GM03348 (cell line): ENCODE measurements around the gene SNX3.

Experiments
- DNase-seq: peaks from one replicate; pipeline ENCODE4 v3.0.0; 2012; ENCODE audit warnings: low spot score

SNX3 gene

GRCh38 chr6:108203189-108204112 is 57.4 kb downstream of the SNX3 start:
- DNase-seq = no peak

DNA sequence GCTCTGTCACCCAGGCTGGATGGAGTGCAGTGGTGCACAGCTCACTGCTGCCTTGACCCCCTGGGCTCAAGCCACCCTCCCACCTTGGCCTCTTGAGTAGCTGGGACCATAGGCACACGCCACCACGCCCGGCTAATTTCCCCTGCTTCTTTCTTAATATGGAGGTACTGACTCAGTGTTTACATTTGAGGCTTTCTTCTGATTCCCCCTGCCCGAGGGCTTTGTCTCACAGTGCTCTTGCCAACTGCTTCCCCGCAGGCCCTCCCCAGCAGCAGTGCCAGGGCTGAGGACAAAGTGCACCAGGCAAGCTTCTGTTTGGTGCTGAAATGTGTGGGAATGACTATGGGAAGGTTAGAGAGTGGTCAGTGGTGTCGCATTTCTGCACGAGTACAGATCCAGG is 60.2 kb downstream of the SNX3 start:
- no peak for DNase-seq

DNA sequence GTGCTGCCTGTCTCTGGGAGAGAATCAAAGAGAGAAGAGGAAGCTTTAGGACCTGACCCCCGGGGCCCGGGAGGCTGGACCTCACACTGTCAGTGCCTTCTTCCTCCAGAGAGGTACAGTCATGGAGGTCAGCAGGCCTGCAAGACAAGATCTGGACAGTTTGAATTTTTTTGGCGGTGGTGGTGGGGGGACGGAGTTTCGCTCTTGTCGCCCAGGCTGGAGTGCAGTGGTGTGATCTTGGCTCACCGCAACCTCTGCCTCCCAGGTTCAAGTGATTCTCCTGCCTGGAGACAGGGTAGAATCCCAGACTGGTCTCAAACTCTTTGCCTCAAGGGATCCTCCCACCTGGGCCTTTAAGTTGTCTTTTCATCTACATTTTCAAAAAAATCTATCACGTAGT is 60.7 kb downstream of the SNX3 start:
- no peak for DNase-seq

DNA sequence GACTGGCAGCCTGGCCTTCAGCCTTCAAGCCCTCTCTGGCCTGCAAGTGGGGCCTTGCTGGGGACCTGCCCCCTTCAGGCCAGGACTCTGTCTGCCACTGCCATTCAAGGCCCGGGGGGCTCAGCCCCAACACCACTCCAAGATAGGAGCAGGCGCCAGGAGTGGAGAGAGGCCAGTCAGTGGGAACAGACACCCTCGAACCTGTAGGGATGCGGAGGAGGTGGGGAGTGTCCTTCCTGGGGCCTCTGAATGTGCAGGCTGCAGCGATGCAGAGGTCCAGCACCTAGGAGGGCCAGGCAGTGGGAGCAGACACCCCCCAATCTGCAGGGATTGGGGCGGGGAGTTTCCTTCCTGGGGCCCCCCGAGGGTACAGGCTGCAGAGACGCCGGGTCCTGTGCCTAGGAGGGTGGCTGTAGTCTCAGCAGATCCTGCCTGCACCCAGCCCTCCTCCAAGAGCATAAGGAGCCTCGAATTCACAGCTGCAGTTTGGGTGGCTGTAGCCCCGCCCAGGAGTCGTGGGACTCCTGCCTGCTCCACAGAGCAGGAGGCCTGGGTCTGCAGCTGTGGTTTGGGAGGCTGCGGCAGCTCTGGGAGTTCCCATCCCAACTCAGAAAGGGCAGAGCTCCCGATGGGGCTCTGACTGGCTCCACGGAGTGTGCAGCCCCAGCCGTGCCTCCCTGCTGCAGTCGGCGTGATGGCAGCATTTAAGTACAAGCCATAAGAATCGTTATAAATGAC is 61.9 kb downstream of the SNX3 start:
- no peak for DNase-seq

GRCh38 chr6:108195209-108195608 is 65.6 kb downstream of the SNX3 start:
- DNase-seq = no peak

- DNase-seq = no peak
Measured at GRCh38 chr6:108194503-108194902, 66.3 kb downstream of the SNX3 start.

DNA sequence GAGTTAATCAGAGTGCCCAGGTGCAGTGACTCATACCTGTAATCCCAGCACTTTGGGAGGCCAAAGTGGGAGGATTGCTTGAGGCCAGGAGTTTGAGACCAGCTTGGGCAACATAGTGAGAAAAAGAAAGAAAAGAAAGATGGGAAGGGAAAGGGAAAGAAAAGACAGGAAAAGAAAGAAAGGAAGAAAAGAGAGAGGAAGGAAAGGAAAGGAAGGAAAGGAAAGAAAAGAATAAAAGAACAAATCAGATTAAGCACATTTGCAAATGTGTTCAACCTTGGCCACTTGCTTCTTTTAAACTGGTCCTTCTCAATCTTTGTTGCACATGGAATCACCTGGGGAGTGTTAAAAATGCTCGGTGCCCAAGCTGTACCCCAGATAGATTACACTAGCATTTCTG is 67.0 kb downstream of the SNX3 start:
- DNase-seq = no peak

DNA sequence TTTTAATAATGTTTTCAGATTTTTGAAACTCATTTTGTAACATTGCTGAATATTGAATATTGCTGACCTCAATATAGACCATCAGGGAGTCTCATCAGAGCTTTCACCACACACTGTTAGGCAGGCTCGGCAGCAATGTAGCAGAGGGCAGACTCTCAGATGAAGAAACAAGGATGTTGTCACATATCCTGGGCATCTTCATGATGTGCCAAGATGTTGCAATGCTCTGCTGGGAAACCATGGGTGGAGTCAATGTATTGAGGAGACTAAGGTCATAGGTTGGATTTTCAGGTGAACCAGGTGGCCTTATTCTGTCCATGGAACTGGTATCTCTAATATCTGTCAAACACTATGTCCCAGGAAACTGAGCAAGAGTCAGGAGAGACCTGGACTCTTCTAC is 67.7 kb downstream of the SNX3 start:
- no peak for DNase-seq

- DNase-seq = no peak
Measured at GRCh38 chr6:108187519-108187918, 73.3 kb downstream of the SNX3 start.

DNA sequence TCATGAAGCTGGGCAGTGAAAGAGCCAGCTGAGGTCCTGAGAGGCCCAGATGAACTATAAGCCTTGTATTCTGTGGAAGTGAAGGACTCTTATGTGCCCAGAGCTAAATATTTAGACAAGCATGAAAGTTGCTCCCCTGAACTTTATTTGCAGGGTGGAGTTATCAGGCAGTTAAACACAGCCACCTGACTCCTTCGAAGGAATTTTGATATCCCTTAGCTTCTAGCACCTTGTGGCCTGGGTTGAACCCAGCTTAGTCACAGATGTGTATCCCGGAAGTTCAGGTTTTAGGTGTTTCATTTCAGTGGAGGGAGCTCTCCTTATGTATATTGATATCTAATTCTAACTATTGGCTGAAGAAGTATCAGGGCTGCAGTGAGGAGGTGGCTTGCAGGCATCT is 74.6 kb downstream of the SNX3 start:
- DNase-seq = no peak

DNA sequence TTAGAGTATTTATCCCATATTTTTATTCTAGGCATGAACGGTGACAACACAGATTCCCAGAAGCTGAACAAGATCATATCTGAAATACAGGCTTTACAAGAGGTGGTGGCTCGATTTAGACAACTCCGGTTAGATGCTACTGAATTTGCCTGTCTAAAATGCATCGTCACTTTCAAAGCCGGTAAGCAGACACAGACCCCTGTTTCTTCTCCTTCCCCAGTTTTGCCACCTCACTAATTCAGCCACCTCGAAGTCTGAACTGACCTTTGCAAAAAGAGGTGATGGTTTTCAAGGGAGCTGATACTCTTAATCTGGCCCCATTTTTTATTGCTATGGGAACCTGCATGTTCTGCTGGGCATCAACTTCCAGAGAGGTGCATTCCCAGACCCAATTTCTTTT is 80.1 kb downstream of the SNX3 start:
- DNase-seq = no peak

- no peak for DNase-seq
Measured at GRCh38 chr6:108180266-108180665, 80.6 kb downstream of the SNX3 start.

DNA sequence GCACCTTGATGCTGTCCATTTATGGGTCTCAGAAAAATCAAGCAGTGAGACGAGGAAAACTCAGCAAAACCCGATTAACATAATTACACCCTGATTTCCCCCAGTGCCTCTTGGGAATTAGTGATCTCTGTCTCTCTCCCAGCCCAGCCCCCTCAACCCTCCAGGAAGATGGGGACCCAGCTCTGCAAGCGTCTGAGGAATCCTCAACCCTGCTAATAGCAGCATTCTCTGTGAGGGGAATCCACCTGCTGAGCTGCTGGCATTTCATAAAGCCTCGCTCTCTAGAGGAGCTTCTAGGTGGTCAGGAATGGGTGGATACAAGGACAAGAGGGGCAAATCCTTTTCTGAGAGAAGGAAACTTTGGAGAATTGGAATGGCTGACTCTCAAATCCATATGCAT is 81.1 kb downstream of the SNX3 start:
- no peak for DNase-seq

DNA sequence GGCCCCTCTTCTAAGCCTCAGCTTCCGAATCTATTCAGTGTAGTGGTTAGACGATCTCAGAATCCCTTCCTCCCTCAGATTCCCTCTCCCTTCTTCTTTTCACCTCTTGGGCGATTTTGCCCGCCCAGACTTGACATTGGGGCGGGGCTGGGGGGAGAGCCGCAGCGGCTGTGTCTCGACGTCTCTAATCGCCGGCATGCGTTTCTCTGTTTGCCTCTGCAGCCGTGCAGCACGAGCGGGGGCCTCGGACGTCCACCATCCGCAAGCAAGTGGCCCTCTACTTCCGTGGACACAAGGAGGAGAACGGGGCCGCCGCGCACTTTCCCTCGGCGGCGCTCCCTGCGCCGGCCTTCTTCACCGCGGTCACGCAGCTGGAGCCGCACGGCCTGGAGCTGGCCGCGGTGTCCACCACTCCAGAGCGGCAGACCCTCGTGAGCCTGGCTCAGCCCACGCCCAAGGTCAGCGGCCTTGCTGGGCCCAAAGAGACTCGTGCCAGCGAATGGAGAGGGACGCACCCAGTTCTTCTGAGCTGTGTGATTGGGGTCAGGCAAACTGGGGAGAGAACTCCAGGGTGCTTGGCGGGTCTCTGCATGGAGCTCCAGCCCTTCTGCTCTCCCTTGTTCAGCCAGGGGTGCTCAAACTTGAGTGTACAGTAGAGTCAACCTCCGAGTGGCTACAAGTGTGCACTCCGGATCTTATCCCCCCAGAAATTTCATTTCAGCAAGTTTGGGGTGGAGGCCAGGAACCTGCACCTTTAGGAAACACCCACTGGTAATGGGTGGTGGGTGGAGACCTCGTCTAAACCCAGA is 84.4 kb downstream of the SNX3 start:
- no peak for DNase-seq

DNA sequence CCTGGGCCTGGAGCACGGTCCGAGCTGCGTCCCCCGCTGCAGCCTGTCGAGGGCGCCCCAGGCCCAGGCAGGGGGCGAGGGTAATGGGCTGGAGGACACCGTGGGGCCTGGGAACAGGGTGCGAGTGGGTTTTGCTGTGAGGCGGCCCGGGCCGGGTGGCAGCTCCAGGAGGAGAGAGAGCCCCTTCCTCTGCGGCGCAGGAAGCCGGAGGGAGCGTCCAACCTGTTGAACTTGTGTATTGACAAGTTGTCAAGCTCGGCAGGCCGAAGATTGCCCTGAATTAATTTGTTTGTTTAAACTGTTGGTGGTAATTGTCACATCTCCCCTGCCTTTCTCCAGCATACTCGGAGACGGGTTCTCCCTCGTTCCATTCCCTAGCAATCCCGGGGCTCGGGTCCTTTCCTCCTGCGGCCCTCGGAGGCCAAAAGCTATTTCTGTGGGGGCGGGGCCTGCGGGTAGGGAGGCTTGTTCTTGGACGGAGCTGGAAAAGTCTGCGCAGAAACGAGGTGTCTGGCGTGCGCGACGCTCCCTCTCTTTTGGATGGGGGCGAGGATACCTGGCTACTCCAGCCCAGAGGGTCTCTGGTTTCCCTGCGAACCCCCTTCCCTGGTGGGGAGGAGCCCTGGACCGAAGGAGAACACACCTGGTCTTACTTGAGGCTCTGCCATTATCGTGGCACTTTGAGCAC is 85.1 kb downstream of the SNX3 start:
- no peak for DNase-seq

GRCh38 chr6:108175176-108175591 is 85.7 kb downstream of the SNX3 start:
- DNase-seq = no peak

DNA sequence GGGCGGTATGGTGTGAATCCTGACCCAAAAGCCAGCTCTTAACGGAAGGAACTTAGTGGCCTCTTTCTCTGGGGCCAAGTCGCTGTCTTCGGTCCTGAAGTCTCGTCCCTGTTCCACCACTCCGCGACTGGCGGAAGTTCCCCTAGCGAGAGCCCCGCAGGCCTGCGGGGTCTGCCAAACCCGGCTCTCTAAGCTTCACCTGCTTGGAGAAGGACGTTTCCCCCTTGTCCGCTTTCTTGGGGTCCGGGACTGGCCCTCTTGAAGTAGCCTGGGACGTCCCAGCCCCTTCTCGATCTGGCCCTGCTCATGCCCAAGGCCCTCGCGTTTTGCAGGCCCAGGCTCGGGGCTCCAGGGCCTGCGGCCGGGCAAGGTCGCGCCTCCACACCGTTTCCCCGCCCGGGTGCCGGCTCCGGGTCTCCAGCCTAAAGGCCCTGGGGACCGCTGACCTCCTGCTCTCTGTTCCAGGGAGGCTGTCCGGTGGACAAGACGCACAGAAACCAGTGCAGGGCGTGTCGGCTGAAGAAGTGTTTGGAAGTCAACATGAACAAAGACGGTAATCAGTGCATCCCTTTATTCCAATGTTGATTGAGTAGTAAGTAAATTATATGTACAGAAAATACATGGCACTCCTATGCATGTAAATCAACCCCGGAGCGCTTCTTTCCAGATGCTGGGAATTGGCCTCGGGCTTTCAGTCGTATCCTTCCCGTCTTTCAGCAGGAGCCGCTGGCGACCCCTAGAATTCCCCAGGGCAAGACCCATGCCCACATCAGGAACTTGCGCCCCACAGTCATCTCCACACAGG is 86.3 kb downstream of the SNX3 start:
- peak; percentile 57 for DNase-seq

GRCh38 chr6:108171918-108172516 is 88.8 kb downstream of the SNX3 start:
- no peak for DNase-seq

GRCh38 chr6:108171291-108171917 is 89.4 kb downstream of the SNX3 start:
- no peak for DNase-seq
